K562 (cell line): ENCODE results near the gene ICAM3. TPM values are rescaled to one million over a fixed set of nuclear protein-coding genes. Genes with fewer than 3 reads are reported as not detected.

ENCODE experiments used
- ATAC-seq: fragments of 200-7000 bp; cut with Tn5 transposase; 3 replicates; pipeline ENCODE4 v1.9.1; 2020; ENCODE audit warnings: moderate library complexity
- BruUV-seq: library from RNA; stranded (reverse); fragments of 400-500 nt; replicated peaks from 2 replicates; lab custom pipeline; 2021; lab: Mats Ljungman, UMichigan
- CTCF ChIA-PET: fragments of 300-600 bp; formaldehyde crosslinking; extraction: SDS; loops from one replicate; lab custom pipeline; 2021; ENCODE audit warnings: low intra/inter-chr PET ratio; lab: Yijun Ruan, JAX
- POLR2A ChIA-PET: fragments of 300-600, 350-650 bp; sonication (Branson Sonifier 250); formaldehyde crosslinking; extraction: SDS; loops from one replicate; lab custom pipeline; 2021; ENCODE audit warnings: antibody characterized with exemption, inconsistent platforms; lab: Yijun Ruan, JAX
- DNase-seq, 4 experiments: peaks; one replicate each; pipeline versions ENCODE4 v3.0.0 to v3.0.0-alpha.2; 2011 to 2018; ENCODE audit warnings: low spot score in 3 of 4, mixed read lengths in 3 of 4; ENCODE audit errors: extremely low read depth in 1 of 4
- FAIRE-seq: peaks from 2 replicates; lab custom pipeline; 2011; peaks lifted over from hg19 to GRCh38; lab: Jason Lieb, UNC
- H2AFZ ChIP-seq: 2 replicates; pipeline ENCODE4 v1.6.0; 2011; ENCODE audit warnings: low read depth, low read length, control low read depth, inconsistent platforms
- H3K27ac ChIP-seq: fragments of 200-600 bp; 3 replicates; pipeline ENCODE4 v1.8.0; 2011; ENCODE audit warnings: low read depth, mild to moderate bottlenecking, control low read depth, inconsistent platforms, low read length, moderate library complexity, mixed read lengths; ENCODE audit errors: extremely low read depth
- H3K27me3 ChIP-seq, 2 experiments: fragments of 300-600 bp in 1 of 2; 2 replicates in 1 of 2; 3 replicates in 1 of 2; pipeline versions ENCODE4 v1.6.0 to v1.8.0; 2011; ENCODE audit warnings: inconsistent platforms in 2 of 2, low read length in 2 of 2, mild to moderate bottlenecking in 1 of 2, mixed read lengths in 1 of 2, moderate library complexity in 1 of 2; ENCODE audit not compliant: control insufficient read depth in 2 of 2, insufficient read depth in 2 of 2
- H3K36me3 ChIP-seq: fragments of 300-600 bp; 3 replicates; pipeline ENCODE4 v1.8.0; 2011; ENCODE audit warnings: mild to moderate bottlenecking, low read length, inconsistent platforms; ENCODE audit not compliant: control insufficient read depth, insufficient read depth
- H3K4me1 ChIP-seq, 2 experiments: fragments of 200-600 bp in 1 of 2; replicated peaks in 1 of 2; 2 replicates in 1 of 2; 3 replicates in 1 of 2; pipeline versions ENCODE4 v1.5.1 to v1.8.0; 2011; ENCODE audit warnings: inconsistent platforms in 2 of 2, low read length in 2 of 2, mild to moderate bottlenecking in 1 of 2, mixed read lengths in 1 of 2, moderate library complexity in 1 of 2; ENCODE audit not compliant: control insufficient read depth in 2 of 2, insufficient read depth in 2 of 2
- H3K4me2 ChIP-seq: 2 replicates; pipeline ENCODE4 v1.6.1; 2011; ENCODE audit warnings: low read length, control low read depth, inconsistent platforms, mixed read lengths; ENCODE audit not compliant: insufficient read depth
- H3K4me3 ChIP-seq: fragments of 200-600 bp; sonication (generic), shearing (Covaris generic); 2 replicates; pipeline ENCODE4 v1.5.1; 2016; ENCODE audit warnings: control low read depth, inconsistent platforms
- H3K79me2 ChIP-seq: fragments of 200-600 bp; 3 replicates; pipeline ENCODE4 v1.8.0; 2011; ENCODE audit warnings: low read length, inconsistent platforms; ENCODE audit not compliant: control insufficient read depth, insufficient read depth
- H3K9ac ChIP-seq, 2 experiments: 2 replicates each; pipeline versions ENCODE4 v1.6.0 to v1.6.1; 2011; ENCODE audit warnings: low read depth in 2 of 2, low read length in 2 of 2, control low read depth in 1 of 2, inconsistent platforms in 1 of 2, mild to moderate bottlenecking in 1 of 2, mixed read lengths in 1 of 2; ENCODE audit not compliant: insufficient read depth in 1 of 2
- H3K9me1 ChIP-seq: one replicate; pipeline ENCODE4 v1.6.0; 2011; ENCODE audit warnings: inconsistent platforms, mild to moderate bottlenecking, low read length, moderate library complexity; ENCODE audit not compliant: control insufficient read depth, insufficient read depth
- H3K9me3 ChIP-seq: replicated peaks from 2 replicates; pipeline ENCODE4 v1.5.1; 2011; ENCODE audit warnings: low read depth, low read length, inconsistent platforms; ENCODE audit not compliant: control insufficient read depth, insufficient read depth
- H4K20me1 ChIP-seq: replicated peaks from 2 replicates; pipeline ENCODE4 v1.6.1; 2011; ENCODE audit warnings: low read length, inconsistent platforms, mixed read lengths; ENCODE audit not compliant: control insufficient read depth, insufficient read depth
- ATF6 ChIP-seq: sonication (generic); formaldehyde crosslinking; IDR thresholded peaks from 2 replicates; pipeline ENCODE4 v1.4.0; 2020; ENCODE audit warnings: mild to moderate bottlenecking, missing genetic modification reagents
- CTCF ChIP-seq, 3 experiments: IDR thresholded peaks in 2 of 3; conservative IDR thresholded peaks in 1 of 3; 2 replicates each; pipeline ENCODE4 v1.5.1; 2011 to 2012; ENCODE audit warnings: low read length in 3 of 3, mild to moderate bottlenecking in 3 of 3, control low read depth in 2 of 3, improper control_type of control experiment in 1 of 3, inconsistent platforms in 1 of 3, low read depth in 1 of 3, mixed read lengths in 1 of 3, moderate library complexity in 1 of 3; ENCODE audit not compliant: insufficient read depth in 2 of 3
- DACH1 ChIP-seq: fragments of 450-650 bp; IDR thresholded peaks from 2 replicates; pipeline ENCODE4 v1.6.1; 2018; ENCODE audit not compliant: partially characterized antibody
- GTF2F1 ChIP-seq: IDR thresholded peaks from 2 replicates; pipeline ENCODE4 v1.6.1; 2011; ENCODE audit warnings: low read depth, low read length, improper control_type of control experiment
- HMG20B ChIP-seq: fragments of 250-450 bp; sonication (Bioruptor Pico); IDR thresholded peaks from 2 replicates; pipeline ENCODE4 v1.5.0; 2021; ENCODE audit warnings: mild to moderate bottlenecking
- MNT ChIP-seq, 2 experiments: fragments of 450-650 bp; conservative IDR thresholded peaks; 2 replicates each; pipeline ENCODE4 v1.6.1; 2017; ENCODE audit warnings: mild to moderate bottlenecking in 2 of 2, moderate library complexity in 2 of 2
- MTA3 ChIP-seq: fragments of 450-650 bp; formaldehyde crosslinking; IDR thresholded peaks from 2 replicates; pipeline ENCODE4 v1.6.1; 2017; ENCODE audit warnings: mild to moderate bottlenecking, borderline replicate concordance
- PHF21A ChIP-seq: fragments of 450-650 bp; IDR thresholded peaks from 2 replicates; pipeline ENCODE4 v1.6.1; 2017; ENCODE audit warnings: low read depth, borderline replicate concordance
- POLR2H ChIP-seq: IDR thresholded peaks from 2 replicates; pipeline ENCODE4 v1.6.1; 2016; ENCODE audit warnings: missing genetic modification characterization, low read depth, mild to moderate bottlenecking, control low read depth, missing compliant biosample characterization, moderate library complexity
- TEAD4 ChIP-seq, 2 experiments: sonication (generic) in 1 of 2; formaldehyde crosslinking in 1 of 2; IDR thresholded peaks; 2 replicates each; pipeline versions ENCODE4 v1.6.1 to v1.8.0; 2012 to 2022; ENCODE audit warnings: borderline replicate concordance in 1 of 2, inconsistent platforms in 1 of 2, low read length in 1 of 2, mild to moderate bottlenecking in 1 of 2, missing genetic modification reagents in 1 of 2
- ZFP30 ChIP-seq: fragments of 250-450 bp; sonication (Bioruptor Pico); IDR thresholded peaks from 2 replicates; pipeline ENCODE4 v1.8.0; 2022; ENCODE audit warnings: moderate library complexity, mild to moderate bottlenecking, inconsistent platforms, borderline replicate concordance
- ZSCAN29 ChIP-seq: fragments of 450-650 bp; IDR thresholded peaks from 2 replicates; pipeline ENCODE4 v1.6.1; 2017
- WGBS: fragments of 100-300 bp; shearing (Covaris generic); methylation state at CpG from one replicate; pipeline ENCODE4 v1.1.6; 2016; ENCODE audit warnings: low coverage, mixed read lengths; ENCODE audit not compliant: insufficient coverage; ENCODE audit errors: missing lambda C conversion rate; 5-methylcytosine and 5-hydroxymethylcytosine counted together
- in situ Hi-C: fragments of 300-500 bp; cut with MboI; formaldehyde crosslinking; loops from 4 replicates; pipeline ENCODE4 v1.15.0; 2018; ENCODE audit warnings: inconsistent platforms, mixed read lengths
- intact Hi-C: fragments of 100-400 bp; cut with micrococcal nuclease; formaldehyde crosslinking; loops from 2 replicates; pipeline ENCODE4 v1.14.2; 2022
- polyA plus RNA-seq, 8 experiments: library from polyadenylated mRNA; depleted of rRNA in 4 of 8; stranded (reverse) in 5 of 8; unstranded in 3 of 8; fragments of >200 nt; fragmentation: Nextera tagmentation in 2 of 8; fragmentation: Illumina TruSeq in 1 of 8; extraction: Ambion mirVana in 2 of 8; extraction: Trizol in 1 of 8; gene quantifications; 2 replicates each; pipeline versions ENCODE4 v1.2.1 to v1.2.3, GENCODE V29; 2011 to 2014; ENCODE audit warnings: inconsistent platforms in 1 of 8, missing spikeins in 1 of 8
- total RNA-seq, 7 experiments: library from RNA; depleted of rRNA in 6 of 7; stranded (reverse); fragments of >200 nt in 6 of 7; fragmentation: Illumina TruSeq in 2 of 7; extraction: Trizol in 2 of 7; gene quantifications; 2 replicates each; pipeline versions ENCODE4 v1.2.1 to v1.2.3, GENCODE V29; 2011 to 2021; ENCODE audit warnings: low replicate concordance in 1 of 7

ICAM3 gene
- total and polyA plus RNA-seq, 9 of the 15 experiments (the other 6 are each of a cell fraction or from before 2014, with no cell fraction given), result 6.5 to 39.5 (median 24.2) TPM

GRCh38 chr19:10286803-10287737, 52.4 kb downstream of the ICAM3 start, which contains the start of gene ICAM4:
Gene ICAM4 (plus strand): TSS chr19:10286955. CDS start chr19:10287013, 58 bp downstream.
- ATAC-seq (peak; percentile 65), DNase-seq (peak; percentile 80 to 95 (median 84)), FAIRE-seq (peak; percentile 67)
- peaks cover 61% of the 10 kb centered on the region for H3K79me2 ChIP-seq
- peak within 1 kb of the TSS; percentile 96 for H3K27ac ChIP-seq
- no peaks in the 10 kb centered on the region for H3K9me3 ChIP-seq
- H3K27me3 ChIP-seq, result no peaks in the 10 kb centered on the region
- H3K9ac ChIP-seq, result peak within 1 kb of the TSS; percentile 91 to 99
- peak within 1 kb of the TSS; percentile 99 for H3K4me2 ChIP-seq
- no peaks in the 10 kb centered on the region for H4K20me1 ChIP-seq
- intact Hi-C loops, result no loop called here
- in situ Hi-C loops, result no loop called here
- peaks cover 6% of the 10 kb centered on the region for H3K9me1 ChIP-seq
- ChIA-PET CTCF (interaction anchor here (2.5 kb wide), 1 partner anchor 102 kb away, joined by 14 read pairs; no protein-coding TSS in a partner anchor), POLR2A (interaction anchor here (0.6 to 6.2 kb wide), 14 partner anchors 10 to 102 kb away, joined by 3 to 74 read pairs (median 4); partner anchors contain the start of genes FDX2, ICAM1, RAVER1 and TYK2)
- peaks cover 30 to 85% of the 10 kb centered on the region in 2 experiments; a peak in 4 of 5 replicates for H3K4me1 ChIP-seq
- no TSS peak for BruUV-seq
- peak within 1 kb of the TSS; percentile 71 for H2AFZ ChIP-seq
- peak within 1 kb of the TSS; percentile 79 for H3K4me3 ChIP-seq
- under 1% methylated on average over 47 of the region's 59 CpGs for WGBS
- H3K36me3 ChIP-seq, result peaks cover 41% of the 10 kb centered on the region
- TF ChIP-seq MNT (conservative IDR thresholded peaks at IDR 0.05) (peak; percentile 66), TEAD4 (IDR thresholded peaks at IDR 0.05; ENCODE audit: low read length) (peak; percentile 31; the same call in 1 of the 2 replicates), TEAD4 (CRISPR knock-in tag; IDR thresholded peaks at IDR 0.05; ENCODE audit: borderline replicate concordance) (peak; percentile 78; the same call in 1 of the 2 replicates), CTCF (IDR thresholded peaks at IDR 0.05 in 2 of 3, conservative IDR thresholded peaks at IDR 0.05 in 1 of 3; ENCODE audit: insufficient read depth in 2 of 3, low read depth in 1 of 3, low read length in 3 of 3) (peak in 1 of 3 experiments; percentile 26; a peak in 2 of 6 replicates), GTF2F1 (no peak; the same call in 1 of the 2 replicates), HMG20B (CRISPR knock-in tag) (0 out of 2 replicates have a peak, but pooled peaks have one; percentile 70), MTA3 (peak; percentile 71), ATF6 (CRISPR knock-in tag) (no peak; the same call in 1 of the 2 replicates), PHF21A (peak; percentile 47; the same call in 1 of the 2 replicates), POLR2H (tag) (peak; percentile 77), ZSCAN29 (peak; percentile 70; the same call in 1 of the 2 replicates), DACH1 (peak; percentile 74), ZFP30 (CRISPR knock-in tag) (no peak)
